Fibroblast of pulmonary artery (primary cell): Measurements from ENCODE around the gene PRF1.
A peak's percentile ranks its signal among the peaks of the same experiment; 100 is the strongest.

Experiments used
- DNase-seq: peaks from one replicate; pipeline ENCODE4 v3.0.0-alpha.2; 2010; ENCODE audit warnings: low read depth
- H3K4me3 ChIP-seq: replicated peaks from 2 replicates; pipeline ENCODE4 v1.5.1; 2011; ENCODE audit warnings: low read depth, mild to moderate bottlenecking, control low read depth, low read length, moderate library complexity
- TF ChIP-seq, protein P1 (sequence below): IDR thresholded peaks from 2 replicates; pipeline ENCODE4 v1.5.1; 2011; ENCODE audit warnings: mild to moderate bottlenecking, control low read depth, low read length, inconsistent platforms; ENCODE audit errors: missing control alignments

Gene PRF1

DNA sequence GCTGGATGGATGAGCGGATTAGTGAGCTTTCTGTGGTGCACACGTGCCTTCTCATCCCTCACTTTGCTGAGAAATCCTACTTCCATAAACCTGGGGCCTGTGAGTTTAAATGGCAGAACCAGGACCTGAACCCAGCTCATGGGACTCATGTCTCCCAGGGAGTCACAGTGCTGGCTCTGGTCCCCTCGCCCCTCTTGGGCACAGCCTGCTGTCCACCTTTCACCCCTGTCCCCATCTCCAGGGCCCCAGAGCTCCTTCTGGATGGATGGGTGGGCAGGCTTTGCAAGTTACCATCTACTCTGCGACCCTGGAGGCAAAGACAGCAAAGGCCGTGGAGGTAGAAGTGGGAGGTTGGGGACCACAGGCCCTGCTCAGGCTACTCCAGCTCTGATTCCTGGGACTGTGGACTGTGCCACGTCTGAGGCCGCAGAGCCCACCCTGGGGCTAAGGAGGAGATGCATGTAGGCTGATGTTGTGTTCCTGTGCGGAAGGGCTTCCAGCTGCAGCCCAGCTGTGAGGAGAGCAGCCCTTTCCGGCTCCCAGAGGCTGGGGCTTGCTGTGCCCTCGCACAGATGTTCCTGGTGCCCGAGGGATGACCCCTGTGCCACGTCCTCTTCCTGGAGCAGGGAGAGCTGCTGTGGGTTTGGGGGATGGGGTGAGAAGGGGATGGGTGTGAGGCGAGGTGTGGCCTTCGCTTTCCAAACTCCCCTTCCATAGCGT is 40.3 kb downstream of the PRF1 start:
- no peak overlapping the region for H3K4me3 ChIP-seq
- no peak for DNase-seq
- TF ChIP-seq, protein P1, sequence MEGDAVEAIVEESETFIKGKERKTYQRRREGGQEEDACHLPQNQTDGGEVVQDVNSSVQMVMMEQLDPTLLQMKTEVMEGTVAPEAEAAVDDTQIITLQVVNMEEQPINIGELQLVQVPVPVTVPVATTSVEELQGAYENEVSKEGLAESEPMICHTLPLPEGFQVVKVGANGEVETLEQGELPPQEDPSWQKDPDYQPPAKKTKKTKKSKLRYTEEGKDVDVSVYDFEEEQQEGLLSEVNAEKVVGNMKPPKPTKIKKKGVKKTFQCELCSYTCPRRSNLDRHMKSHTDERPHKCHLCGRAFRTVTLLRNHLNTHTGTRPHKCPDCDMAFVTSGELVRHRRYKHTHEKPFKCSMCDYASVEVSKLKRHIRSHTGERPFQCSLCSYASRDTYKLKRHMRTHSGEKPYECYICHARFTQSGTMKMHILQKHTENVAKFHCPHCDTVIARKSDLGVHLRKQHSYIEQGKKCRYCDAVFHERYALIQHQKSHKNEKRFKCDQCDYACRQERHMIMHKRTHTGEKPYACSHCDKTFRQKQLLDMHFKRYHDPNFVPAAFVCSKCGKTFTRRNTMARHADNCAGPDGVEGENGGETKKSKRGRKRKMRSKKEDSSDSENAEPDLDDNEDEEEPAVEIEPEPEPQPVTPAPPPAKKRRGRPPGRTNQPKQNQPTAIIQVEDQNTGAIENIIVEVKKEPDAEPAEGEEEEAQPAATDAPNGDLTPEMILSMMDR: no peak

DNA sequence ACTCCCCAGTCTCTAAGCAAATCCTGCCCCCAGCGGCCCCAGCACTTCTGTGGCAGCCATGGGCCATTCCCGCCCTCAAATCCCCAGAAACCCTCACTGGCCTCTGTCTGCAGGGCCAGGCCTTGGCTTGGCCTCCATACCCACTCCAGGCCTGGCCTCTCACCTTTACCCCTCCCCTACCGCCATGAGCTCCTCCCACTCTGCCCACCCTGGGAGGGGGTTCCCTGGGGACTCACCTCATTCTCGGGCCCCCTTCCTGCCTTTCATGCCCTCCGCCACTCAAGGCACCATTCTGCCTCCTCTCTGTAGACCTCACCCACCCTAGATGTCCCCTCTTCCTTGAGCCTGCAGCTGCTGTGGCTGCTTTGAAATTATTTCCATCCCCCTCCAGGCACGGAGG is 41.0 kb downstream of the PRF1 start:
- H3K4me3 ChIP-seq: no peak overlapping the region
- DNase-seq: no peak
- TF ChIP-seq, protein P1: no peak

DNA sequence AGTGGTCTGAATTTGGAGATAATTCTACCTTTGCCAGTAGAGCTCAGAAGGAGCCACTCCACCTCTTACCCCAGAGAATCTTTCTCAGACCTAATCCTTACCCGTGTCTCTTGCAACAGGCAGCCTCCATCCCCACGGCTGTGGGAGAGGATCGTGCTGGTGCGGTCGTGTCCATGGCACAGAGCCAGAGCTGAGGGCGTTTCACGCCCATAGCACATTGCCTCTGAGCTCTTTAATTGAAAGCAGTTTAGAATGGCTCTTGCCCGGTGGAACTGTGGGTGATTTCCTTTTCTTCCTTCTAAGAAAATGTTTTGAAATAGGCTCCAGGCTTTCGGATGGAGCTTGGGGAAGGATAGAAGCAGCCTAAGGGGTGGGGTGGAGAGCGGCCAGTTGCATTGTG is 41.5 kb downstream of the PRF1 start:
- TF ChIP-seq, protein P1: no peak
- DNase-seq: no peak
- H3K4me3 ChIP-seq: no peak overlapping the region

DNA sequence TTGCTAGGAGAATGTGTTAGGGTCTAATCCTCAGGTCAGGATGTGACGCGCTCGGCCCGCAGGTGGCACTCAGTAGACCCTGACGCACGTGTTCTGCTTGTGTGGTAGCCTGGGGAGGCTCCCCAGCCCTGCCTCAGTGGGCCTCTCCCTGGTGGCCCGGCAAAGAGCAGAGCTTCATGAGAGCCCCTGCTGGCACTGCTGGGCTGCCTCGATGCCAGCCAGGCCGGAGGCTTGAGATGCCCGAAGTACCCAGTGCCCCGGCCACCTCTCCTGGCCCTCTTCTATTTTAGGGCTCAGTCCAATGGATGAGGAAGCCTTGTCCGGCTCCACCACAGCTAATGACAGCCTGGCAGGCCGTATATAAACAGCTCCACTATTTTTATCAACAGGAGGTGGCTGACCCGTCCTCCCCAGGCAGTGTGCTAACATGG is 42.0 kb downstream of the PRF1 start:
- TF ChIP-seq, protein P1: no peak
- H3K4me3 ChIP-seq: no peak overlapping the region
- DNase-seq: no peak

DNA sequence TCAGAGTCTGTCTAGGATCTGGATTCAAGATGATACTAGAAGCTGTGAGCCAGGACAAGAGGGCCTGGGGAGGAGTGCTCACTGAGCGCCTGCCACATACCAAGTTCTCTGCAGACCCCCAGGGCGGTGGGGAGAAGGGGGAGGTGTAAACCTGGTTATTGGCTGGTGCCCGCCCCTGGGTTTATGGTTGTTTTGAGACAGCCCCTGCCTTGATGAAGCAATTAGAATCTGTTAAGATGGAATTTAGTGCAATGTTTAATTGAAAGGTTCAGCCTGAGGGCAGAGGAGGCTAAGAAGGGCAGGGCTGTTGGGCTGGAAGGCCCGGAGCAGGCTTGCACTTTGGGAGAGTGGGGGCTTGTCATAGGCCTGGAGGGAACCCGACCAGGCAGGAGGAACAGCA is 42.7 kb downstream of the PRF1 start:
- TF ChIP-seq, protein P1: no peak
- no peak for DNase-seq
- H3K4me3 ChIP-seq: no peak overlapping the region

DNA sequence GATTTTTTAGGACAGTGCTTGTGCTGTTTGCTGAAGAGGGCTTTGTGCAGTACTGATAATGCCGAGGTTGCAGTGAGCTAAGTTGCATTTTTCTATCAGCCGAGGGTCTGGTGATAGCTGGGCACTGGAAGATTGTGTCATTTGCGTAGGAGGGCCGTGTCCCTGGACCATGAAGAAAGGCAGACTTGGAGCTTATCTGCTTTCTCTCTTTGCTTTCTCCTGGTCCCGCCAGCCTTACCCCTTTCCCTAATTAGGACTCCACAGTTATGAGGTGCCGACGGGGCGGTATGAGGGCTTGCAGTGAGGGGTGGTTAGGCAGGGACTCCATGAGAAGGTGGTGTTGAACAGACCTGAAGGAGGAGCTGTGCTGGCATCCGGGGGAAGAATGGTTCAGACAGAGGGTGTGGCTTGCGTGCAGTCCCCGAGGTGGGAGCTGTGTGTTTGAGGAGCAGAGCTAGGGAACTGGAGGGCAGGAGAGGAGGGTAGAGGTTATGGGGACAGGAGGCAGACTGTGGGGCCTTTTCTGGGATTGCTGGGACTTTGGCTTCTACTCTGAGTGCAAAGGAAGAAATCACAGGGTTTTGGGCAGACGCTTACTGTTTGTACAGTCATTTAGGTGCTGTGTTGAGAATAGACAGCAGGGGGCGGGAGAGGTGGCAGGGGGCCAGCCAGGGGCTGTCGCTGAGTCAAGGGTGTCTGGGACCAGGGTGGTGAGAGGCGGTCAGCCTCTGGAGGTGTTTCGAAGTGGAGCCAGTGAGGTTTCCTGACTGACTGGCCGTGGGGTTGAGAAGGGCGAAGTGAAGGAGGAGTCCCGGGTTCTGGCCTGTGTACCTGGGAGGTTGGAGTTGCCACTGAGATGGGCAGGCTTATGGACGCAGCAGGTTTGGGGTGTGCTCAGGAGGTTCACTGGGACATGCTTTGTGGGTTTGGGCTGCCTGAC is 43.4 kb downstream of the PRF1 start:
- peak overlapping the region; percentile 40 for H3K4me3 ChIP-seq
- TF ChIP-seq, protein P1: peak; percentile 55
- peak; percentile 58 for DNase-seq
